Gastrocnemius medialis (tissue), 4 donors: ENCODE measurements around the gene TMPRSS3. TPM values are rescaled to one million over a fixed set of nuclear protein-coding genes. Genes with fewer than 3 reads are reported as not detected.

ENCODE experiments used
- ATAC-seq, 2 donors: fragments of 150-250 bp; one replicate each; pipeline ENCODE4 v1.9.1; 2016
- DNase-seq, 2 donors: peaks; one replicate each; pipeline ENCODE4 v3.0.0-alpha.2; 2019
- H3K27ac ChIP-seq, 4 donors: fragments of 200-600 bp; sonication (generic); 1 replicate in 1 of 4; 2 replicates in 3 of 4; pipeline ENCODE4 v1.5.1; 2016 to 2018; ENCODE audit warnings: mild to moderate bottlenecking in 2 of 4, moderate library complexity in 1 of 4
- H3K27me3 ChIP-seq, 3 donors: fragments of 200-600 bp; sonication (generic) in 2 of 3; 1 replicate in 1 of 3; 2 replicates in 2 of 3; pipeline versions ENCODE4 v1.5.1 to v1.6.0; 2016 to 2019; ENCODE audit warnings: mild to moderate bottlenecking in 1 of 3, moderate library complexity in 1 of 3
- H3K36me3 ChIP-seq, 2 donors: fragments of 200-600 bp; sonication (generic) in 1 of 2; one replicate each; pipeline ENCODE4 v1.5.1; 2017 to 2018
- H3K4me1 ChIP-seq, 2 donors: fragments of 200-600 bp; sonication (generic) in 1 of 2; one replicate each; pipeline ENCODE4 v1.5.1; 2016 to 2017; ENCODE audit warnings: mild to moderate bottlenecking in 2 of 2
- H3K4me3 ChIP-seq, 4 donors: fragments of 200-600 bp; sonication (generic) in 3 of 4; 1 replicate in 1 of 4; 2 replicates in 3 of 4; pipeline ENCODE4 v1.5.1; 2016 to 2019; ENCODE audit warnings: mild to moderate bottlenecking in 2 of 4
- H3K9me3 ChIP-seq, 3 donors: fragments of 200-600 bp; sonication (generic) in 2 of 3; 1 replicate in 1 of 3; 2 replicates in 2 of 3; pipeline ENCODE4 v1.5.1; 2016 to 2019
- CTCF ChIP-seq, 5 experiments: fragments of 450-650 bp in 3 of 5; fragments of 200-600 bp in 2 of 5; sonication (generic) in 2 of 5; IDR thresholded peaks in 4 of 5; conservative IDR thresholded peaks in 1 of 5; 1 replicate in 4 of 5; 2 replicates in 1 of 5; pipeline ENCODE4 v1.5.1; 2016 to 2019; ENCODE audit warnings: antibody characterized with exemption in 5 of 5, mild to moderate bottlenecking in 3 of 5, moderate library complexity in 3 of 5
- POLR2A ChIP-seq, 2 donors: fragments of 450-650 bp; IDR thresholded peaks; one replicate each; pipeline ENCODE4 v1.6.1; 2017; ENCODE audit warnings: antibody characterized with exemption in 2 of 2, mild to moderate bottlenecking in 2 of 2, moderate library complexity in 2 of 2
- in situ Hi-C, 4 donors: fragments of 200-750 bp; cut with MboI; loops; one replicate each; pipeline versions ENCODE4 v1.15.0 to v1.8.0; 2017; ENCODE audit warnings: low sequenced_read_pairs in 4 of 4
- intact Hi-C: fragments of 100-400 bp; cut with DNase I; formaldehyde crosslinking; loops from one replicate; pipeline ENCODE4 v1.15.1; 2023; ENCODE audit warnings: low total_unique reads
- total RNA-seq, 4 donors: library from RNA; depleted of rRNA; stranded (reverse); fragments of >200 nt; gene quantifications; one replicate each; pipeline versions ENCODE4 v1.1.0 to v1.2.3, GENCODE V29; 2016

The TMPRSS3 gene
- total RNA-seq, 4 donors from 2014 or later, result not detected

GRCh38 chr21:42348762-42349161, 47.1 kb downstream of the TMPRSS3 start:
- Histone ChIP-seq H3K4me3 (no peak overlapping the region), H3K27me3 (peaks cover 0 to 6% (median 0%) of the 10 kb centered on the region in 3 donors), H3K4me1 (no peaks in the 10 kb centered on the region), H3K36me3 (no peaks in the 10 kb centered on the region), H3K27ac (no peak overlapping the region), H3K9me3 (no peaks in the 10 kb centered on the region)
- no peak for TF ChIP-seq POLR2A (IDR thresholded peaks at IDR 0.05)
- TF ChIP-seq CTCF (IDR thresholded peaks at IDR 0.05 in 4 of 5, conservative IDR thresholded peaks at IDR 0.05 in 1 of 5), result no peak
- DNase-seq (no peak), ATAC-seq (no peak)
- intact Hi-C loops (no loop called here), in situ Hi-C loops (loop anchor here in 1 of 4 donors (25.0 kb wide), 1 partner anchor 89 kb away; no protein-coding TSS in a partner anchor)

- H3K9me3 ChIP-seq, result no peaks in the 10 kb centered on the region
- no peak for TF ChIP-seq CTCF (IDR thresholded peaks at IDR 0.05 in 4 of 5, conservative IDR thresholded peaks at IDR 0.05 in 1 of 5)
- no peak for TF ChIP-seq POLR2A (IDR thresholded peaks at IDR 0.05)
- ATAC-seq (no peak), DNase-seq (no peak)
- in situ Hi-C loops (loop anchor here in 1 of 4 donors (25.0 kb wide), 1 partner anchor 90 kb away; no protein-coding TSS in a partner anchor), intact Hi-C loops (no loop called here)
- H3K27ac ChIP-seq, result no peak overlapping the region
- no peaks in the 10 kb centered on the region for H3K4me1 ChIP-seq
- no peaks in the 10 kb centered on the region for H3K36me3 ChIP-seq
- H3K4me3 ChIP-seq, result no peak overlapping the region
- H3K27me3 ChIP-seq, result peaks cover 0 to 6% (median 0%) of the 10 kb centered on the region in 3 donors
Measured at GRCh38 chr21:42347601-42348327, 48.1 kb downstream of the TMPRSS3 start.

- intact Hi-C loops (no loop called here), in situ Hi-C loops (loop anchor here in 1 of 4 donors (25.0 kb wide), 1 partner anchor 90 kb away; no protein-coding TSS in a partner anchor)
- TF ChIP-seq POLR2A (IDR thresholded peaks at IDR 0.05), result no peak
- TF ChIP-seq CTCF (IDR thresholded peaks at IDR 0.05 in 4 of 5, conservative IDR thresholded peaks at IDR 0.05 in 1 of 5), result no peak
- ATAC-seq (no peak), DNase-seq (no peak)
- Histone ChIP-seq H3K36me3 (no peaks in the 10 kb centered on the region), H3K4me1 (no peaks in the 10 kb centered on the region), H3K9me3 (no peaks in the 10 kb centered on the region), H3K4me3 (no peak overlapping the region), H3K27me3 (peaks cover 0 to 6% (median 0%) of the 10 kb centered on the region in 3 donors), H3K27ac (no peak overlapping the region)
Measured at GRCh38 chr21:42346866-42347600, 48.8 kb downstream of the TMPRSS3 start.

- ATAC-seq, result no peak
- intact Hi-C loops (no loop called here), in situ Hi-C loops (loop anchor here in 1 of 4 donors (25.0 kb wide), 1 partner anchor 91 kb away; no protein-coding TSS in a partner anchor)
- no peak overlapping the region for H3K27ac ChIP-seq
- no peaks in the 10 kb centered on the region for H3K36me3 ChIP-seq
- DNase-seq, result no peak
- no peaks in the 10 kb centered on the region for H3K9me3 ChIP-seq
- no peak overlapping the region for H3K4me3 ChIP-seq
- no peaks in the 10 kb centered on the region for H3K4me1 ChIP-seq
- TF ChIP-seq POLR2A (IDR thresholded peaks at IDR 0.05), result no peak
- no peak for TF ChIP-seq CTCF (IDR thresholded peaks at IDR 0.05 in 4 of 5, conservative IDR thresholded peaks at IDR 0.05 in 1 of 5)
- H3K27me3 ChIP-seq, result peaks cover 0 to 6% (median 0%) of the 10 kb centered on the region in 3 donors
Measured at GRCh38 chr21:42346441-42346840, 49.4 kb downstream of the TMPRSS3 start.
